ENCODE results near the gene FADS1.

DNA sequence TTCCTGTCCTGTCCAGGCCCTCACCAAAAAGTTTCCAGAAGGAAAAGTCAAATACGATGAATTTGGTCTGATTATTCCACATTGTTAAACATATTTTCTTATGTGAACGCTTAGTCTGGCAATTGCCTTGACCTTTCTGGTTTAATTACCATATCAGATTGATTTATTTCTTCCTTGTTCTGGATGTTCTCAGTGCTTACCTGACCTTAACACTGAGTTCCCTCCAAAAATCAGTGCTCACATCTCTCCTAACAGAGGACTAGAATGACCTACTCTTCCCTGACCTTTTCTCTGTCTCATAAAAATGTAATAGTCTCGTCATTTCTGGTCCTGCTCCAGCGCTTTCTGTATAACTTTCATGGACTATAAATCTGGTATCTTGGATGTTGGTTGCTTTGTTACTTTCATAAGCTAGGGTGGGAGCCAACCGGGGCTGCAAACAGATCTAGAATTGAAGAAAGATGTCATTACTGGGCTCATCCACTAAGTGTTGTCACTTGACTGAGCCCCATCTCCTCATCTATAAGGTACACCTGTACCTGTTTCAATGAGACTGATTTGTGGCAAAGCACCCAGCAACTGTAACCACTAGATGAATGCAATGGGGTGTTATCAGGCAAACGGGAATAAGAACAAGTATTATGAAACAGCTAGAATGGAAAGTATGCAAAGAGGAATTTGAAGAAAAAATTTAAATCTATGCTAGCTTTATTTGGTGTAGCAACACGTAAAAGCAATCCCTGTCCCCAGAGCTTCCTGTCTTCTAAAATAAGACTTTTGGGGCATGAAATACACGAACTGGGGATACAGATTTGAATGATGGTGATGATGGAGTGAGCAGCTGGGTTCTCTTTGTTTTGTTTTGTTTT is 13.7 kb upstream of the FADS1 start:
- TF ChIP-seq POLR2AphosphoS5 (IDR thresholded peaks at IDR 0.05) (no peak), POLR2A (IDR thresholded peaks at IDR 0.05) (no peak)
- TF ChIP-seq, protein P1, sequence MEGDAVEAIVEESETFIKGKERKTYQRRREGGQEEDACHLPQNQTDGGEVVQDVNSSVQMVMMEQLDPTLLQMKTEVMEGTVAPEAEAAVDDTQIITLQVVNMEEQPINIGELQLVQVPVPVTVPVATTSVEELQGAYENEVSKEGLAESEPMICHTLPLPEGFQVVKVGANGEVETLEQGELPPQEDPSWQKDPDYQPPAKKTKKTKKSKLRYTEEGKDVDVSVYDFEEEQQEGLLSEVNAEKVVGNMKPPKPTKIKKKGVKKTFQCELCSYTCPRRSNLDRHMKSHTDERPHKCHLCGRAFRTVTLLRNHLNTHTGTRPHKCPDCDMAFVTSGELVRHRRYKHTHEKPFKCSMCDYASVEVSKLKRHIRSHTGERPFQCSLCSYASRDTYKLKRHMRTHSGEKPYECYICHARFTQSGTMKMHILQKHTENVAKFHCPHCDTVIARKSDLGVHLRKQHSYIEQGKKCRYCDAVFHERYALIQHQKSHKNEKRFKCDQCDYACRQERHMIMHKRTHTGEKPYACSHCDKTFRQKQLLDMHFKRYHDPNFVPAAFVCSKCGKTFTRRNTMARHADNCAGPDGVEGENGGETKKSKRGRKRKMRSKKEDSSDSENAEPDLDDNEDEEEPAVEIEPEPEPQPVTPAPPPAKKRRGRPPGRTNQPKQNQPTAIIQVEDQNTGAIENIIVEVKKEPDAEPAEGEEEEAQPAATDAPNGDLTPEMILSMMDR (IDR thresholded peaks at IDR 0.05): no peak
